ENCODE results near the gene MYH9. TPM values are rescaled to one million over a fixed set of nuclear protein-coding genes. Genes with fewer than 3 reads are reported as not detected.
"Not testable (repeated sequence)": the region's sequence is repeated elsewhere in the genome, so short reads cannot be mapped to it uniquely, and the experiment has no call there.

MYH9 gene
- total RNA-seq, 4 donors from 2014 or later = 228 to 375 (median 275) TPM

DNA sequence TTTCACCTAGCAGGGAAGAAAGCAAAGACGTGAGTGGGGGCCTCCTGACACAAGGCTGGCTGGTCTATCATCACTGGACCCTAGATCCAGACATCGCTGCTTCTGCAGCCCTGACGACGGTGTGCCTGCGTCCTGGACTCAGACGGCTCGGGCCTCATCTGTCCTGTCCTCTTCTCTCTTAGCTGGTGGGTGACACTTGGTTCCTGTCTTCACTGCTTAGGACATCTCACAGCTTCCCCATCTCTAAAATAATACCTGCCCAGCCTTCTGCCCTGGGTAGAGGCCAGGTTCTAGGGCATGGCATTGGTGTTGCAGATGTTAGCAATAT lies 93.5 kb downstream of the MYH9 start:
- DNase-seq = no peak
- intact Hi-C loops (cut with DNase I) = no loop called here
- Histone ChIP-seq H3K27ac (no peak overlapping the region), H3K4me1 (no peaks in the 10 kb centered on the region), H3K9me3 (no peaks in the 10 kb centered on the region), H3K4me3 (replicated peaks in 1 of 3) (no peak overlapping the region), H3K36me3 (peaks cover 84% of the 10 kb centered on the region in 2 donors), H3K27me3 (no peaks in the 10 kb centered on the region)
- WGBS, 2 donors = 93% methylated on average over 7 of the region's 7 CpGs
- no peak for TF ChIP-seq POLR2A (IDR thresholded peaks at IDR 0.05)
- TF ChIP-seq, protein P1, sequence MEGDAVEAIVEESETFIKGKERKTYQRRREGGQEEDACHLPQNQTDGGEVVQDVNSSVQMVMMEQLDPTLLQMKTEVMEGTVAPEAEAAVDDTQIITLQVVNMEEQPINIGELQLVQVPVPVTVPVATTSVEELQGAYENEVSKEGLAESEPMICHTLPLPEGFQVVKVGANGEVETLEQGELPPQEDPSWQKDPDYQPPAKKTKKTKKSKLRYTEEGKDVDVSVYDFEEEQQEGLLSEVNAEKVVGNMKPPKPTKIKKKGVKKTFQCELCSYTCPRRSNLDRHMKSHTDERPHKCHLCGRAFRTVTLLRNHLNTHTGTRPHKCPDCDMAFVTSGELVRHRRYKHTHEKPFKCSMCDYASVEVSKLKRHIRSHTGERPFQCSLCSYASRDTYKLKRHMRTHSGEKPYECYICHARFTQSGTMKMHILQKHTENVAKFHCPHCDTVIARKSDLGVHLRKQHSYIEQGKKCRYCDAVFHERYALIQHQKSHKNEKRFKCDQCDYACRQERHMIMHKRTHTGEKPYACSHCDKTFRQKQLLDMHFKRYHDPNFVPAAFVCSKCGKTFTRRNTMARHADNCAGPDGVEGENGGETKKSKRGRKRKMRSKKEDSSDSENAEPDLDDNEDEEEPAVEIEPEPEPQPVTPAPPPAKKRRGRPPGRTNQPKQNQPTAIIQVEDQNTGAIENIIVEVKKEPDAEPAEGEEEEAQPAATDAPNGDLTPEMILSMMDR (IDR thresholded peaks at IDR 0.05) = no peak

DNA sequence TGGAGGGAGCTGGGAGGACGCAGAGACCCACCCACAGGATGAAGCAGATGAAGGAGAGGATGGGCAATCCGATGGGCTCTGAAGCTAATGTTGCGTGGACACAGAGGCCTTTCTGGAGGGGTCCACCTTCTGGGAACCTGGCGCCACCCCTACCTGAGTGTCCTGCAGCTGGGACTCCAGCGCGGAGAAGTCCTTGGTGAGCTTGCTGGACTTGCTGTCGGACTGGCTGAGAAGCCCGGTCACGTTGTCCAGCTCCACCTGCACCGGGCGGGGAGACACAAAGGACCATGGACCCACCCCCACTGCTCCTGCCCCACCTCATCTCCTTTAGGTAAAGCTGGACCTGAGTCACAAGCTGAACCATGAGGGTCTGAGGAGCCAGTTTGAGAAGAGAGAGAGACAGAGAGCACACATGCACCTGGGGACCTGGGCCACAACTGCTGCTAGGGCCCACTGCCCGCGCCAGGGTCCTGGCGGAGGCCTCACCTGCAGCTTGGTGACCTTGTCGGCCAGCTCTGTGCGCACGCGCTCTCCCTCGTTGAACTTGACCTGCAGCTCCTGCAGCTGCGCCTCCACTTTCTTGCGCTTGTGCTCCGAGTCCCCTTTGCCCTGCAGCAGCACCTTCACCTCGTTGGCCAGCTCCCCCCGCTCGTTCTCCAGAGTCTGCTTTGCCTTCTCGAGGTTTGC lies 94.0 kb downstream of the MYH9 start:
- no peak overlapping the region for H3K27ac ChIP-seq
- WGBS, 2 donors = 92 to 95% methylated on average over 17 to 26 of the region's 26 CpGs
- TF ChIP-seq POLR2A (IDR thresholded peaks at IDR 0.05) = no peak
- TF ChIP-seq, protein P1 (IDR thresholded peaks at IDR 0.05) = no peak
- H3K4me1 ChIP-seq = no peaks in the 10 kb centered on the region
- no peak for DNase-seq
- no peak overlapping the region for H3K4me3 ChIP-seq (replicated peaks in 1 of 3)
- no peaks in the 10 kb centered on the region for H3K9me3 ChIP-seq
- H3K36me3 ChIP-seq = peaks cover 84% of the 10 kb centered on the region in 2 donors
- H3K27me3 ChIP-seq = no peaks in the 10 kb centered on the region
- intact Hi-C loops (cut with DNase I) = no loop called here

DNA sequence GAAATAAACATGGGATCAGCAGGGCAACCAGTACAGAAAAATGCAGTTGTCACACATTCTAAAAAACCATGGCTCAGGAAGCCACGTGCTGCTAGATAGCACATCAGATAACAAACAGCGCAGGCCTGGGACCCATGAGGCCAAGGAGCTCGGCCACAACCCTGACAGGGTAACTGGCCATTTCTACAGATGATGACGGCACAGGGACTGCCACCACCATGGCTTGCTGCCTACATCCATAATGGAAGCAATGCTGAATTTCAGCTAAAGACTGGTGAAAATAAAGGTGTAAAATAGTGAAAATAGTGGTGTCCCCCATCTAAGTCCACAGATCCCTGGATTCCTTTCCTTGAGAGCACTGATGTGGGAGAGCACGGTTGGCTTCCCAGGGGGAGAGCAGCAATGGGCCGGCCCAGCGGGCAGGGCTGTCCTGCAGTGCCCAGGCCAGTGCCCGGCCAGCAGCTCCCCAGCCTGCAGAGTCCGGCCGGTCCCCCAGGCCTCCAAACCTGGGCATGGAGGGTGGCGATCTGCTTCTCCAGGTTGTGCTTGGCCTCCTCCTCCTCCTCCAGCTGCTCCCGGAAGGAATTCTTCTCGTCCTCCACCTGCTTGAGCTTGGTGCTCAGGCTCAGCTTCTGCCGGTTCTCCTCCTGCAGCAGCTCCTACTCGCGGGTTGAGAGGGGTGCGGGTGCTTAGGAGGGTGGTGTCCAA lies 94.8 kb downstream of the MYH9 start:
- TF ChIP-seq POLR2A (IDR thresholded peaks at IDR 0.05) = no peak
- TF ChIP-seq, protein P1 (IDR thresholded peaks at IDR 0.05) = no peak
- Histone ChIP-seq H3K27me3 (no peaks in the 10 kb centered on the region), H3K36me3 (peaks cover 84% of the 10 kb centered on the region in 2 donors), H3K9me3 (no peaks in the 10 kb centered on the region), H3K4me3 (replicated peaks in 1 of 3) (no peak overlapping the region), H3K27ac (no peak overlapping the region), H3K4me1 (no peaks in the 10 kb centered on the region)
- no peak for DNase-seq
- intact Hi-C loops (cut with DNase I) = no loop called here
- 93 to 97% methylated on average over 10 to 16 of the region's 17 CpGs for WGBS, 2 donors

DNA sequence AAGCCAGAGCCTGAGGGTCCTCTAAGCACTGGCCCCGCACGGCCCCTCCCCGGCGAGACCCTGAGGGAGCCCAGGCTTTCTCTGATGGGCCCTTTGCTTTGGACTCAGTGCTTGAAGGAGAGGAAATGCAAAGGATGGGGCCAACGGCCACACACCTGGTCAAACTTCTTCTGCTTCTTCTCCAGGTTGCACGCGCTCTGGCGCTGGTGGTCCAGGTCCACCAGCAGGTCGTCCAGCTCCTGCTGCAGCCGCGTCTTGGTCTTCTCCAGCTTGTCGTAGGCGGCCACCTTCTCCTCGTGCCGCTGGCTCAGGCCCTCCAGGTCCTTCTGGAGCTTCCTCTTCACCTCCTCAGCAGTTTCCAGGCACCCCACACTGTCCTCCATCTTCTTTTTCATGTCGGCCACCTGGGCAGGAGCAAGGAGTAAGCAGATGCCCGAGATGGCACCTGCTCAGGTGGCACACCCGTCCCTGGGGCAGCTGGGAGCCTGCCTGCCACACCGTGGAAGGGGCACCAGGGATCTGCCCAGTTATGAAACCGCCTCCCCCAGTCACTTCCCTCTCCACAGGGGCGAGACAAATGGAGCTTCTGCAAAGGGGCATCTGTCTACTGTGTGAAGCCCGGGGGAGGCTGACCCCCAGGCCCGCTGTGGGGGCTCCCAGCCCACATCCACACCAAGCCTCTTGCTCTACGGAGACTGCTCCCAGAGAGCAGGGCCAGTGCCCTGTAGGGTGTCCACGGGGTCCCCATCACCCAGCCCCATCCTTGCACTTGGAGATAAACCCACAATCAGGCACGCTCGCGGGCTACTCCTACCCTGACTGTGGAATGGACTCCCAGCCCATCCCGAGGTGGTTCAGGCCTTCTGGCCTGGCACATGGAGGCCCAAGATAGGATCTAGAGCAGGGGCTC lies 95.7 kb downstream of the MYH9 start:
- Histone ChIP-seq H3K27me3 (no peaks in the 10 kb centered on the region), H3K36me3 (peaks cover 84% of the 10 kb centered on the region in 2 donors), H3K27ac (no peak overlapping the region), H3K4me3 (replicated peaks in 1 of 3) (no peak overlapping the region), H3K4me1 (no peaks in the 10 kb centered on the region), H3K9me3 (no peaks in the 10 kb centered on the region)
- DNase-seq = no peak
- no peak for TF ChIP-seq POLR2A (IDR thresholded peaks at IDR 0.05)
- TF ChIP-seq, protein P1 (IDR thresholded peaks at IDR 0.05) = no peak
- 90 to 91% methylated on average over 25 to 27 of the region's 29 CpGs for WGBS, 2 donors
- intact Hi-C loops (cut with DNase I) = no loop called here

DNA sequence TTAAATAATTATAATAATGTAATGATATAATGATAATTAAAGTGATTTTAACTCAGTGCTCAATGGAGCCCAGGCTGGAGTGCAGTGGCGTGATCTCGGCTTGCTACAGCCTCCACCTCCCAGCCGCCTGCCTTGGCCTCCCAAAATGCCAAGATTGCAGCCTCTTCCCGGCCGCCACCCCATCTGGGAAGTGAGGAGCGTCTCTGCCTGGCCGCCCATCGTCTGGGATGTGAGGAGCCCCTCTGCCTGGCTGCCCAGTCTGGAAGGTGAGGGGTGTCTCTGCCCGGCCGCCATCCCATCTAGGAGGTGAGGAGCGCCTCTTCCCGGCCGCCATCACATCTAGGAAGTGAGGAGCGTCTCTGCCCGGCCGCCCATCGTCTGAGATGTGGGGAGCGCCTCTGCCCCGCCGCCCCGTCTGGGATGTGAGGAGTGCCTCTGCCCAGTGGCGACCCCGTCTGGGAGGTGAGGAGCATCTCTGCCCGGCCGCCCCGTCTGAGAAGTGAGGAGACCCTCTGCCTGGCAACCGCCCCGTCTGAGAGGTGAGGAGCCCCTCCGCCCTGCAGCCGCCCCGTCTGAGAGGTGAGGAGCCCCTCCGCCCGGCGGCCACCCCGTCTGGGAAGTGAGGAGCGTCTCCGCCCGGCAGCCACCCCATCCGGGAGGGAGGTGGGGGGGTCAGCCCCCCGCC lies 97.2 kb downstream of the MYH9 start:
- DNase-seq; intact Hi-C loops (cut with DNase I): not testable (repeated sequence)

DNA sequence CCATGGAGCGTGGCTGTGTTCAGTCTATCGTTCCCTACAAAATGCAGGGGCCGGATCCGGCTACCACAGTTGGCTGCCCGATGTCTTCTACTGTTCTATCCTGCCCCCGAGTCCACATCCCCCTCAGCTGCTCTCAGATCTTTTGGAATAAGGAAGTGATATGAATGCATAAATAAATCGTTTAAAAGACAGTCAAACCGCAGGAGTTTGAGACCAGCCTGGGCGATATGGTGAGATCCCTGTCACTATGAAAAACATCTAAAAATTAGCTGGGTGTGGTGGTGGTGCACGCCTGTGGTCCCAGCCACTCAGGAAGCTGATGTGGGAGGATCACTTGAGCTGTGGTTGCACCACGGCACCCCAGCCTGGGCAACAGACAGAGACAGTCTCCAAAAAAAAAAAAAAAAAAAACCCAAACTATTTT lies 97.8 kb downstream of the MYH9 start:
- not testable (repeated sequence) for H3K4me1 ChIP-seq; DNase-seq; H3K27me3 ChIP-seq; H3K27ac ChIP-seq; H3K9me3 ChIP-seq; H3K4me3 ChIP-seq (replicated peaks in 1 of 3)
- 86 to 88% methylated on average over 11 of the region's 11 CpGs for WGBS, 2 donors
- intact Hi-C loops (cut with DNase I) = loop anchor here (5.0 to 10.0 kb wide), 2 partner anchors 53 to 95 kb away; partner anchors contain the start of gene APOL2
- peaks cover 84% of the 10 kb centered on the region in 2 donors for H3K36me3 ChIP-seq

More for the DNA sequence above, 97.2 kb downstream of the MYH9 start:
- 86 to 94% methylated on average over 8 to 12 of the region's 40 CpGs for WGBS, 2 donors
- not testable (repeated sequence) for H3K4me3 ChIP-seq (replicated peaks in 1 of 3); H3K4me1 ChIP-seq; H3K27me3 ChIP-seq; H3K27ac ChIP-seq; H3K9me3 ChIP-seq
- peaks cover 84% of the 10 kb centered on the region in 2 donors for H3K36me3 ChIP-seq
